ENCODE results near the gene ZC3H4. TPM values are rescaled to one million over a fixed set of nuclear protein-coding genes. Genes with fewer than 3 reads are reported as not detected.

The ZC3H4 gene
- total and polyA plus RNA-seq, 9 donors, result 10.7 to 58.2 (median 45.5) TPM

- Histone ChIP-seq H3K36me3 (no peaks in the 10 kb centered on the region), H3K27ac (no peak overlapping the region), H3K4me3 (no peak overlapping the region), H3K27me3 (no peaks in the 10 kb centered on the region), H3K9me3 (no peaks in the 10 kb centered on the region), H3K4me1 (ENCODE audit: insufficient read depth) (peaks cover 4% of the 10 kb centered on the region)
- DNase-seq, result no peak
- TF ChIP-seq POLR2A (IDR thresholded peaks at IDR 0.05) (no peak), CTCF (IDR thresholded peaks at IDR 0.05) (no peak), EP300 (IDR thresholded peaks at IDR 0.05) (no peak)
- intact Hi-C loops (cut with DNase I), result no loop called here
- WGBS, 3 donors, result 92 to 94% (median 92%) methylated on average over 48 to 56 of the region's 56 CpGs
Observed at GRCh38 chr19:47044946-47045866, 68.4 kb downstream of the ZC3H4 start.

GRCh38 chr19:47040869-47041268 lies 72.7 kb downstream of the ZC3H4 start:
- no peak for DNase-seq
- WGBS, 3 donors, result 53 to 71% (median 65%) methylated on average over 8 of the region's 8 CpGs
- intact Hi-C loops (cut with DNase I), result no loop called here
- Histone ChIP-seq H3K4me3 (no peak overlapping the region), H3K27me3 (no peaks in the 10 kb centered on the region), H3K9me3 (no peaks in the 10 kb centered on the region), H3K4me1 (ENCODE audit: insufficient read depth) (peaks cover 2% of the 10 kb centered on the region), H3K36me3 (no peaks in the 10 kb centered on the region), H3K27ac (no peak overlapping the region)
- no peak for TF ChIP-seq EP300 (IDR thresholded peaks at IDR 0.05)
- no peak for TF ChIP-seq CTCF (IDR thresholded peaks at IDR 0.05)
- TF ChIP-seq POLR2A (IDR thresholded peaks at IDR 0.05), result no peak

GRCh38 chr19:47039239-47039874 lies 74.2 kb downstream of the ZC3H4 start:
- TF ChIP-seq POLR2A (IDR thresholded peaks at IDR 0.05), result no peak
- TF ChIP-seq EP300 (IDR thresholded peaks at IDR 0.05), result no peak
- TF ChIP-seq CTCF (IDR thresholded peaks at IDR 0.05), result no peak
- DNase-seq, result no peak
- H3K36me3 ChIP-seq, result no peaks in the 10 kb centered on the region
- no peak overlapping the region for H3K27ac ChIP-seq
- 83 to 87% (median 85%) methylated on average over 17 of the region's 17 CpGs for WGBS, 3 donors
- no peak overlapping the region for H3K4me3 ChIP-seq
- intact Hi-C loops (cut with DNase I), result loop anchor here in 2 of 4 donors (5.0 to 10.0 kb wide), 2 partner anchors 78 to 85 kb away; no protein-coding TSS in a partner anchor
- no peaks in the 10 kb centered on the region for H3K27me3 ChIP-seq
- peaks cover 2% of the 10 kb centered on the region for H3K4me1 ChIP-seq (ENCODE audit: insufficient read depth)
- no peaks in the 10 kb centered on the region for H3K9me3 ChIP-seq

GRCh38 chr19:47037766-47038165 lies 75.8 kb downstream of the ZC3H4 start:
- Histone ChIP-seq H3K4me3 (no peak overlapping the region), H3K27me3 (no peaks in the 10 kb centered on the region), H3K4me1 (ENCODE audit: insufficient read depth) (peaks cover 2% of the 10 kb centered on the region), H3K9me3 (no peaks in the 10 kb centered on the region), H3K27ac (no peak overlapping the region), H3K36me3 (no peaks in the 10 kb centered on the region)
- no peak for TF ChIP-seq POLR2A (IDR thresholded peaks at IDR 0.05)
- no peak for TF ChIP-seq EP300 (IDR thresholded peaks at IDR 0.05)
- TF ChIP-seq CTCF (IDR thresholded peaks at IDR 0.05), result no peak
- no peak for DNase-seq
- intact Hi-C loops (cut with DNase I), result loop anchor here in 2 of 4 donors (5.0 to 10.0 kb wide), 2 partner anchors 80 to 87 kb away; no protein-coding TSS in a partner anchor
- WGBS, 3 donors, result 44 to 73% (median 50%) methylated on average over 1 of the region's 1 CpG
